MM.1S (cell line): ENCODE results near the gene ZNF558.

ENCODE experiments used
- EZH2 ChIP-seq: fragments of 300-600 bp; sonication (generic); optimal IDR thresholded peaks from 2 replicates; pipeline ENCODE3; 2017; ENCODE audit warnings: low read depth, mild to moderate bottlenecking, antibody characterized with exemption, low read length, mixed read lengths
- EZH2phosphoT487 ChIP-seq: fragments of 300-600 bp; sonication (generic); IDR thresholded peaks from 2 replicates; pipeline ENCODE4 v1.6.1; 2018; ENCODE audit warnings: antibody characterized with exemption, low read length
- TF ChIP-seq, protein P1 (sequence below): fragments of 300-600 bp; sonication (generic); IDR thresholded peaks from 2 replicates; pipeline ENCODE4 v1.5.1; 2016; ENCODE audit warnings: antibody characterized with exemption, low read length, mixed read lengths

DNA sequence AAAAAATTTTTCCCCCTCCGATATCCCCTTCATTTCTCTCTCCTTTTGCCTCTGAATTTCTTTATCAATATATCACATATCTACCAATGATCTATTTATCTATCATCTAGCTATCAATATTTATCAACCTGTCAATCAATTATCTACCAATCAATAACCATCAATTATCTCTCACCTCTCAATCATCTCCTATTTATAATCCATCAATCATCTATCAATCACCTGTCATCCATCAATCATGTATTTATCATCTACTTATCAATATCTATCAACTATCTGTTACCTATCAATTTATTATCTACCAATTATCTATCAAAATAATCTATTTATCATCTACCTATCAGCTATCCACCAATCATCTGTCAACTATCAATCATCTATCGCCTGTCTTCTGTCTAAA, 17.1 kb upstream of the ZNF558 start:
- TF ChIP-seq EZH2phosphoT487 (no peak), EZH2 (no peak)
- TF ChIP-seq, protein P1, sequence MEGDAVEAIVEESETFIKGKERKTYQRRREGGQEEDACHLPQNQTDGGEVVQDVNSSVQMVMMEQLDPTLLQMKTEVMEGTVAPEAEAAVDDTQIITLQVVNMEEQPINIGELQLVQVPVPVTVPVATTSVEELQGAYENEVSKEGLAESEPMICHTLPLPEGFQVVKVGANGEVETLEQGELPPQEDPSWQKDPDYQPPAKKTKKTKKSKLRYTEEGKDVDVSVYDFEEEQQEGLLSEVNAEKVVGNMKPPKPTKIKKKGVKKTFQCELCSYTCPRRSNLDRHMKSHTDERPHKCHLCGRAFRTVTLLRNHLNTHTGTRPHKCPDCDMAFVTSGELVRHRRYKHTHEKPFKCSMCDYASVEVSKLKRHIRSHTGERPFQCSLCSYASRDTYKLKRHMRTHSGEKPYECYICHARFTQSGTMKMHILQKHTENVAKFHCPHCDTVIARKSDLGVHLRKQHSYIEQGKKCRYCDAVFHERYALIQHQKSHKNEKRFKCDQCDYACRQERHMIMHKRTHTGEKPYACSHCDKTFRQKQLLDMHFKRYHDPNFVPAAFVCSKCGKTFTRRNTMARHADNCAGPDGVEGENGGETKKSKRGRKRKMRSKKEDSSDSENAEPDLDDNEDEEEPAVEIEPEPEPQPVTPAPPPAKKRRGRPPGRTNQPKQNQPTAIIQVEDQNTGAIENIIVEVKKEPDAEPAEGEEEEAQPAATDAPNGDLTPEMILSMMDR = no peak
